Measurements from ENCODE around the gene GID8. TPM values are rescaled to one million over a fixed set of nuclear protein-coding genes. Genes with fewer than 3 reads are reported as not detected.

Gene GID8
- total and polyA plus RNA-seq, 9 of the 15 experiments (the other 6 are each of a cell fraction or from before 2014, with no cell fraction given): 7.5 to 31.6 (median 22.2) TPM

DNA sequence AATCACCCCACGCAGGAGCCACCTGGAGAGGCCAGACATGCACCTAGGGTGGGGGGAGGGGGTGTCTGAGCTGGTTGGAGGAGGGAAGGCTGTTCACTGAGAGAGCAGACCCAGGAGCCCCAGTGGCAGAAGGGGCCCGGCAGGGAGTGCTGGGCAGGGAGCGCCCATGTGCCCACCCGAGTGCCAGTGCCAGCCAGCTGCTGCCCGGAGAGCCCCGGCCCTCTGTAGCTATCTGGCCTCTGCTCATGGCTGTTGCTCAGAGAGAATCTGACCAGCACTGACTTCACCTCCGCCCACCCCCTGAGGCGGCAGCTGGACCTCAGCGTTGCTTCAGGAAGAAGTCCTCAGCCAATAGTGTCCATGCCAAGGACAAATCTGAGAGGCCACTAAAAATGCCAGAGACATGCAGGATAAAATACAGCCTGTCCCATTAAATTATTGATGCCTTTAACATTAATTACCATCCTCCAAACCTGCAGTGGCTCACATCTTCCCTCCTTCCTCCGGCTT, 37.4 kb downstream of the GID8 start:
- in situ Hi-C loops (cut with MboI) (no loop called here), intact Hi-C loops (cut with micrococcal nuclease) (no loop called here)
- FAIRE-seq: no peak
- WGBS (ENCODE audit: insufficient coverage, low coverage, missing lambda C conversion rate): 1% methylated on average over 10 of the region's 10 CpGs
- no peaks in the 10 kb centered on the region for H3K36me3 ChIP-seq (ENCODE audit: control insufficient read depth, insufficient read depth, low read length)
- no peak overlapping the region for H3K9ac ChIP-seq (ENCODE audit: insufficient read depth in 1 of 2, low read depth in 2 of 2, low read length in 2 of 2)
- H3K9me3 ChIP-seq (replicated peaks; ENCODE audit: control insufficient read depth, insufficient read depth, low read depth, low read length): no peaks in the 10 kb centered on the region
- peaks cover 0 to 59% of the 10 kb centered on the region in 2 experiments; a peak in 3 of 5 replicates for H3K4me1 ChIP-seq (replicated peaks in 1 of 2; ENCODE audit: control insufficient read depth in 2 of 2, insufficient read depth in 2 of 2, low read length in 2 of 2)
- no peak for ATAC-seq
- H3K4me2 ChIP-seq (ENCODE audit: insufficient read depth, low read length): no peak overlapping the region
- no peak overlapping the region for H2AFZ ChIP-seq (ENCODE audit: low read depth, low read length)
- H3K9me1 ChIP-seq (ENCODE audit: control insufficient read depth, insufficient read depth, low read length): no peaks in the 10 kb centered on the region
- peaks cover 11% of the 10 kb centered on the region; the same call in 1 of the 2 replicates for H4K20me1 ChIP-seq (replicated peaks; ENCODE audit: control insufficient read depth, insufficient read depth, low read length)
- BruUV-seq (replicated peaks): no TSS peak
- ChIA-PET CTCF (ENCODE audit: low intra/inter-chr PET ratio) (no interaction called here), POLR2A (interaction anchor here (1.1 kb wide), 2 partner anchors 22 to 81 kb away, joined by 4 read pairs; no protein-coding TSS in a partner anchor)
- H3K4me3 ChIP-seq: no peak overlapping the region
- H3K27me3 ChIP-seq (ENCODE audit: control insufficient read depth in 2 of 2, insufficient read depth in 2 of 2, low read length in 2 of 2): peaks cover 36 to 93% of the 10 kb centered on the region in 2 experiments
- H3K79me2 ChIP-seq (ENCODE audit: control insufficient read depth, insufficient read depth, low read length): no peaks in the 10 kb centered on the region
- TF ChIP-seq SIN3A (IDR thresholded peaks at IDR 0.05; ENCODE audit: borderline replicate concordance in 2 of 2, control insufficient read depth in 1 of 2, low read depth in 2 of 2, low read length in 2 of 2) (no peak), OTX1 (CRISPR knock-in tag; IDR thresholded peaks at IDR 0.05) (no peak), ZNF165 (CRISPR knock-in tag; IDR thresholded peaks at IDR 0.05; ENCODE audit: borderline replicate concordance) (no peak), ZNF445 (CRISPR knock-in tag; IDR thresholded peaks at IDR 0.05; ENCODE audit: low read depth) (no peak)
- TF ChIP-seq, protein P1, sequence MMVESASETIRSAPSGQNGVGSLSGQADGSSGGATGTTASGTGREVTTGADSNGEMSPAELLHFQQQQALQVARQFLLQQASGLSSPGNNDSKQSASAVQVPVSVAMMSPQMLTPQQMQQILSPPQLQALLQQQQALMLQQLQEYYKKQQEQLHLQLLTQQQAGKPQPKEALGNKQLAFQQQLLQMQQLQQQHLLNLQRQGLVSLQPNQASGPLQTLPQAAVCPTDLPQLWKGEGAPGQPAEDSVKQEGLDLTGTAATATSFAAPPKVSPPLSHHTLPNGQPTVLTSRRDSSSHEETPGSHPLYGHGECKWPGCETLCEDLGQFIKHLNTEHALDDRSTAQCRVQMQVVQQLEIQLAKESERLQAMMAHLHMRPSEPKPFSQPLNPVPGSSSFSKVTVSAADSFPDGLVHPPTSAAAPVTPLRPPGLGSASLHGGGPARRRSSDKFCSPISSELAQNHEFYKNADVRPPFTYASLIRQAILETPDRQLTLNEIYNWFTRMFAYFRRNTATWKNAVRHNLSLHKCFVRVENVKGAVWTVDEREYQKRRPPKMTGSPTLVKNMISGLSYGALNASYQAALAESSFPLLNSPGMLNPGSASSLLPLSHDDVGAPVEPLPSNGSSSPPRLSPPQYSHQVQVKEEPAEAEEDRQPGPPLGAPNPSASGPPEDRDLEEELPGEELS (CRISPR knock-in tag; IDR thresholded peaks at IDR 0.05; ENCODE audit: borderline replicate concordance): no peak
- TF ChIP-seq, protein P2, sequence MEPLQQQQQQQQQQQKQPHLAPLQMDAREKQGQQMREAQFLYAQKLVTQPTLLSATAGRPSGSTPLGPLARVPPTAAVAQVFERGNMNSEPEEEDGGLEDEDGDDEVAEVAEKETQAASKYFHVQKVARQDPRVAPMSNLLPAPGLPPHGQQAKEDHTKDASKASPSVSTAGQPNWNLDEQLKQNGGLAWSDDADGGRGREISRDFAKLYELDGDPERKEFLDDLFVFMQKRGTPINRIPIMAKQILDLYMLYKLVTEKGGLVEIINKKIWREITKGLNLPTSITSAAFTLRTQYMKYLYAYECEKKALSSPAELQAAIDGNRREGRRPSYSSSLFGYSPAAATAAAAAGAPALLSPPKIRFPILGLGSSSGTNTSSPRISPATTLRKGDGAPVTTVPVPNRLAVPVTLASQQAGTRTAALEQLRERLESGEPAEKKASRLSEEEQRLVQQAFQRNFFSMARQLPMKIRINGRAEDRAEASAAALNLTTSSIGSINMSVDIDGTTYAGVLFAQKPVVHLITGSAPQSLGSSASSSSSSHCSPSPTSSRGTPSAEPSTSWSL (CRISPR knock-in tag; IDR thresholded peaks at IDR 0.05; ENCODE audit: borderline replicate concordance): no peak
- TF ChIP-seq, protein P3, sequence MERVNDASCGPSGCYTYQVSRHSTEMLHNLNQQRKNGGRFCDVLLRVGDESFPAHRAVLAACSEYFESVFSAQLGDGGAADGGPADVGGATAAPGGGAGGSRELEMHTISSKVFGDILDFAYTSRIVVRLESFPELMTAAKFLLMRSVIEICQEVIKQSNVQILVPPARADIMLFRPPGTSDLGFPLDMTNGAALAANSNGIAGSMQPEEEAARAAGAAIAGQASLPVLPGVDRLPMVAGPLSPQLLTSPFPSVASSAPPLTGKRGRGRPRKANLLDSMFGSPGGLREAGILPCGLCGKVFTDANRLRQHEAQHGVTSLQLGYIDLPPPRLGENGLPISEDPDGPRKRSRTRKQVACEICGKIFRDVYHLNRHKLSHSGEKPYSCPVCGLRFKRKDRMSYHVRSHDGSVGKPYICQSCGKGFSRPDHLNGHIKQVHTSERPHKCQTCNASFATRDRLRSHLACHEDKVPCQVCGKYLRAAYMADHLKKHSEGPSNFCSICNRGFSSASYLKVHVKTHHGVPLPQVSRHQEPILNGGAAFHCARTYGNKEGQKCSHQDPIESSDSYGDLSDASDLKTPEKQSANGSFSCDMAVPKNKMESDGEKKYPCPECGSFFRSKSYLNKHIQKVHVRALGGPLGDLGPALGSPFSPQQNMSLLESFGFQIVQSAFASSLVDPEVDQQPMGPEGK (CRISPR knock-in tag; IDR thresholded peaks at IDR 0.05; ENCODE audit: borderline replicate concordance): no peak
- DNase-seq (ENCODE audit: extremely low read depth in 1 of 4, low spot score in 3 of 4): no peak
- no peak overlapping the region for H3K27ac ChIP-seq (ENCODE audit: extremely low read depth, low read depth, low read length)
